Activated T-cell treated with anti-CD3 and anti-CD28 coated beads for 4 hours (primary cell): Measurements from ENCODE around the gene TRABD.

ENCODE experiments used
- DNase-seq: peaks from one replicate; pipeline ENCODE4 v3.0.0-alpha.2; 2020

The TRABD gene

DNA sequence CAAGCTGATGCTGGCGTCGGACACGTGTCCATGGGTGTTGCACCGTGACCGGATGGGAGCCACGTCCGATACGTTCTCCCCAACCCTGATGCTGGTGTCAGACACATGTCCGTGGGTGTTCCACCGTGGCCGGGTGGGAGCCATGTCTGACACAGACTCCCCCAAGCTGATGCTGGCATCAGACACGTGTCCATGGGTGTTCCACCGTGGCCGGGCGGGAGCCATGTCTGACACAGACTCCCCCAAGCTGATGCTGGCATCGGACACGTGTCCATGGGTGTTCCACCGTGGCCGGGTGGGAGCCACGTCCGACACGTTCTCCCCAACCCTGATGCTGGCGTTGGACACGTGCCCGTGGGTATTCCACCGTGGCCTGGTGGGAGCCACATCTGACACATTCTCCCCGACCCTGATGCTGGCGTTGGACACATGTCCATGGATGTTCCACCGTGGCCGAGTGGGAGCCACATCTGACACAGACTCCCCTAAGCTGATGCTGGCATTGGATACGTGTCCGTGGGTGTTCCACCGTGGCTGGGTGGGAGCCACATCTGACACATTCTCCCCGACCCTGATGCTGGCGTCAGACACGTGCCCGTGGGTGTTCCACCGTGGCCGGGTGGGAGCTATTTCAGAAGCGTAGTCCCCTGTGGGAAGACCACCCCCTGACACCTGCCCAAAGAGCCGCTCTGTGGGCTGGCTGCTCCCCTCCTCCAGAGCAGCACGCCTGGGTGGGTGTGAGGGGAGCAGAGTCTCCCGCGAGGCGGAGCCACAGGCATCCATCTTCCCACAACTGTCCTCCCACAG lies 35.1 kb downstream of the TRABD start:
- no peak for DNase-seq

DNA sequence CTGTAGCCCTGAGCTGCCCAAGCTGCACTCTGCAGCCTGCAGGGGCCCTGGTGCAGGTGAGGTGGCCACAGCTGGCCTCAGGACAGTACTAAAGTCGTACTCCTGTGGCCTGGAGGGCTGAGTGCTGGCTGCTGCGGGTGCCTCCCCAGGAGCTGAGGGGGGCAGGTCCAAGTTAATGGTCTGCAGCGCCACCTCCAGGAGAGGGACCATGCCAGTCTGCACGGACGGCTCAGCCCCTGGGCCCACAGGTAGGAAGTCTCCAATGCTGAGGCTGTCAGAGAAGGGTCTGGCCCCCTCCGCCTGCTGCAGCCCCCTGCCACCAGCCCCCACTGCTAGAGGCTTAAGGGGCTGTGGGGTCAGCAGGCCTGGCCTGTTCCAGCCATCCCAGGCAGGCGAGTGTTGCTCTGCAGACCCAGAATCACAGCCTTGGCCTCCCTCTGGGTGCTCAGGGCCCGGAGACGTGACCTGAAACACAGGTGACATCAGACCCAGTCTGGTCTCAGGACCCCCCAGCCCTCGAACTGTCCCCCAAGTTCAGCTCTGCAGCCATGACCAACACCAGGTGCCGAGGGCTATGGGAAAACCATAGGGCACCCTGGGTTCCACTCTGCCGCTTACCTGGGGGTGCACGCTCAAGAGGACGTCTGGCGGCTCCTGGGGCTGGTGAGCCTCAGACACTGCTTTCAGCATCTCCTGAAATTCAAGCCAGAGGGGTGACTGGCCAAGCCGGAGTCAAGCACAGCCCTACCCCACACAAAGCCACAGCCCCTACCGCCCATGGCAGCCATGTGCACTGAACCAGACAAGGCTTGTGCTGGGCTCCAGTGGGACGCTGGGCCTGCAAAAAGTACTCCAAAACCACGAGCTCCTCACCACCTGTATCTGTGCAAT lies 35.9 kb downstream of the TRABD start:
- no peak for DNase-seq

DNA sequence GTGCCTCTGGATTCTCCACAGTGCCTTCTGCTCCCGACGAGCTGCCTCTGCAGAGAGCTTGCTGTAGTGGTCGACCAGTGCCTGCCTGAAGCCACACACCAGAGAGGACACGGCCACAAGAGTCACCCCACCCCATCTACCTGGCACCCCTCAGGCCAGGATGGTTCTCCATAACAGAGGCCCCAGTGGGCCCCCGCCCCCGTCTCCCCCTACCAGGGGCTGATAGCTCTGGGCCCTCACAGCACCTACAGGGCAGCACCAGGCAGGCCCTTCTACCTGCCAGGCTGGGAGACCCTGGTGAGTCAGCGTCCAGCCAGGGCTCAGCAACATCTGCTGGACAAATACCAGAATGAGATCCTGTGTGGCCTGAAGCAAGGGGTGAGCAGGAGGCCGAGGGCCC lies 36.8 kb downstream of the TRABD start:
- no peak for DNase-seq

DNA sequence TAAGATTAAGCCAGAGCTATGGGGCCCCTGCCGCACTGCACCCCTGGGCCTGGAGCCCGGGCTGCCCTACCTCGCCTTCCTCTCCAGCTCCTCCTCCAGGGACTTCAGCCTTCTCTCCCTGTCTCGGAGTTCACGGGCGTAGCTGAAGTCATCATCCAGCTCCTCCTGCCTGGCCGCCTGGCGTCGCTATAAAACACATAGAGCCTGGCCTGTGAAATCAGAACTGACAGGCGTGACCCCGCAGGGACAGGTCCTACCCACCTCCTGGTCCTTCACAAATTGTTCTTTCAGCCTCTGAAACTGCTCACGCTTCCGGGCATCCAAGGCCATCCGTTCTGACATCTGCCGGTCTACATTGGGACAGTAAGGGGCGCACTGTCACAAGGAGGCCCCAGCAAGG lies 38.4 kb downstream of the TRABD start:
- no peak for DNase-seq

DNA sequence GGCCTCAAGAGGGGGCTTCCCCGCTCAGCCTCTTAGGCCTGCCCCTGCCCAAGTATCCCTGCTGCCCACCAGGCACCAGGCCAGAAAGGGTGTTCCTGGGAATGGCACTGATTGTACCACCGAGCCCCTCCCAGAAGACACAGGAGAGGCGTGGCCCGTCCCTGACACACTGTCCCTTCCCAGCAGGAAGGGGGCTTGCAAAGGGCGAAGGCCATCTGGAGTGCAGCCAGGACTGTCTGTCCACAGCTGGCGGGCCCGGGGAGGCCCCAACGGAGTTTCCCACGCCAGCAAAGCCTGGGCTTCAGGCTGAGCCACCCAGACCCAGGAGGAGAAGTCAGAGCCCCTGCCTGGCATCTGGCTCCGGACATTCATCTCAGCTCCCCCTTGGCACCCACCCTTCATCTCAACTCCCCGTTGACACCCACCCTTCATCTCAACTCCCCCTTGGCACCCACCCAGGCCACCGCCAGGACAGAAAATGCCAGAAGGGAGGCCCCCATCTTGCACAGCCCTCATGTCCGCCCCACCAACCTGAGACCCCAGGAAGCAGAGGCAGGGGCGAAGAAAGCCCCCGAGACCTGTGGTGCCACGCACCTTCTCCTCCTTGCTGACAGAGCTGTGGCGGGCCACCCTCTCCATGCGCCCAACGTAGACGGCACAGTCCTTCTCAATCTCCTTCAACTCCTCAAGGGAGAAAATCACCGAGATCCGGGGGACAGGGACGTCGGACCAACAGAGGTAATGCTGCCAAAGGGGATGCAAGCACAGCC lies 39.7 kb downstream of the TRABD start:
- no peak for DNase-seq

DNA sequence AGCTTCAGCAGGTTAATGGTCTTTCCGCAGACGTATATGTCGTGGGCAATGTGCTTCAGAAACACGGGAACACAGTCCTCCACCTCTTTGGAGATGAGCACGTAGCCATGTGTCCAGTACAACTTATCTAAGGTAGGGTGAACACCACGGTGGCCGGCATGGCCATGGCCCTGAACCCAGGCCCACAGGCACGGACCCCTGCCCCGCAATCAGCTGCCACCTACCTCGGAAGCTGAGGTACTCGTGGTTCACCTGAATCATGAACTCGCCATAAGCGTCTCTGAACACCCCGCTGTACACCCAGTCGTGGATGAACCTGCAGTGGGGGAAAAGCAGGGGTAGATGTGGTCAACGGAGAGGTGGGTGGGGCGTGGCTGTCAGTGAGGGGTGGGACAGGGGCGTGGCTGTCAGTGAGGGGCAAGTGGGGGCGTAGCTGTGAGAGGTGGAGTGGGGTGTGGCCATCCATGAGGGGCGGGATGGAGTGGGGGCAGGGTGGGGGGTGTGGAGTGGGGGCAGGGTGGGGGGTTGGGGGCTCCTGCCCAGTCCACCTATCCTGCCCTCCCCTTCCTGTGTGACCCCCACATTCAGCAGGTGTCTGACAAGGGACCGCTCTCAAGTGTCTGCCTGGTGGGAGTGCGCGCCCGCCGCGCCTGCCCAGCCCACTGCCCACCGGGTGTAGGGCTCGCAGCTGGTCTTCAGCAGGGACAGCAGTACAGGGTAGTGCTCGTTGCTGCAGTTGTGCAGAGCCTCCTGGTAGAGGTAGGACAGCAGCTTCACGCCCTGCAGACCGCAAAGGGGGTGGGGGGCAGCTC lies 40.6 kb downstream of the TRABD start:
- no peak for DNase-seq

DNA sequence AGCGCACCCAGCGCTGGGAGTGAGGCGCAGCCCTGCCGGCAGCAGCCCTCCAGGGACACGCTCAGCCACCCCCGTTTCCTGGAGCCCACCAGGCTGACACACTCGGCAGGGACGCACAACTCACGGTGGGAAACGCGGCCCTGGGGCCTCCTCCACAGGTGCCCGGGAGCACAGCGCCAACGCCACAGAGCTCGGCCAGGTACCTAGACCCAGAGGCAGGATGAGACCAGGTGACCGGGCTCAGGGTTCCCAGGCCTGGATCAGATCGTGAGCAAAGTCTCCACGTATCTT lies 41.1 kb downstream of the TRABD start:
- DNase-seq, result no peak

DNA sequence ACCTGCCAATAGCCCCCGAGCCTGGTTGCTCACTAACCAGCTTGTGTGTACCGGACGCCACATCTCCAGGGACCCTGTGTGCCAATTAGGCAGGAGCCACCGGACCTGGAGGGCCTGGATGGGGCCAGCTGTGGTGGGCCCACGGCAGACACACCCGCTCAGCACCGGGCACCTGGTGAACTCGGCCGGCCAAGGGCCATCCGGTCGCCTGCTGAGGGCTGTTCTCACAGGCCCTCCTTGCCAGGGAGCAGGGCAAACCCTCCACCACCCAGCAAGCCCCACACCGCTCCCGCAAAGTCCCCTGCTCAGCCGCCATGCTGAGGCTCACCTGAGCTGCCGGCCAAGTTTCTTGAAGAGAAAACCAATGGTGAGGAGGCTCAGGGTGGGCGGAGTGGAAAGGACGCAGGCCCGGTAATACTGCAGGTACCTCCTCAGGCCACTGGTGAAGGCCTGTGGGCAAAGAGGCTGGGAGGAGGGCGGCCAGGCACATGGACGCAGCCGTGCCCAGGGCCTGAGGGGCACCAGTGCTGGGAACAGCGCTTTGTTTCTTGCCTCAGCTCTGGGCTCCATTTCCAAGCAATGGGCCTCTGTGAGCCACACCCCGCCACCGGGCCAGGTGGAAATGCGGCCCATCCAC lies 42.0 kb downstream of the TRABD start:
- DNase-seq, result no peak

DNA sequence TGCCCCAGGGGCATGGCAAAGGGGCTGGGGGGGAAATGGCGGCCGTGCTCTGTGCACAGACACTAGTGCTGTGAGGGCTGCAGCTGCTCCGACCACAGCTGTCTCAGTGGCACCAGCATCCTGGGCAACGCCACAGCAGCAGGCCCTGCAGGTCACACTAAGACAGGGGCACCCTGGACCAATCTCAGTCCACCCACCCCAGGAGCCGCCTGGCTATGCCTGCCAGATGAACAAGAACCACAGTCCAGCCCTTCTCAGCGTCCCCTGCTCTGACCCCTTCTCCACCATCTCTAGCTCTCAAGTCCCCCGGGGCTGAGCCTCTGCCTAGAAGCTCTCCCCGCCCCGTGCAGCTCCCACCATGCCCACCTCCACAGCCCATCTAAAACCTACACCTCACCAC lies 42.7 kb downstream of the TRABD start:
- no peak for DNase-seq

DNA sequence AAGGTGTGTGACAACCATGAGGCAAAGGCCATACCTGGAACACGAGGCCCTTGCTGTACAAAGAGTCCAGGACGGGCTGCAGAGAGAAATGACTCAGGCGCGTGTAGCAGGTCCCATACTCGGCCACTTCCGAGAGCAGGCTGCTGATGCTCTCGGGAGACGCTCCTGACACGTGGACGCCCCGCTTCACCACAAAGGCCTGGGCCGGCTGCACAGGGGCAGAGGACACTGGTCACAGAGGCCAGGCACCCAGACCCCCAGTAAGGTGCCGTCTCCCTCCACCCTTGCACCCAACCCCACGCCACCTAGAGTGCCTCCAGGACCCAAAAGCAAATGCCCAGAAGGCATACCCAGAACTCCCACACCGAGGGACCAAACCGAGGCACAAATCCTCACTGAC lies 43.7 kb downstream of the TRABD start:
- DNase-seq, result no peak

DNA sequence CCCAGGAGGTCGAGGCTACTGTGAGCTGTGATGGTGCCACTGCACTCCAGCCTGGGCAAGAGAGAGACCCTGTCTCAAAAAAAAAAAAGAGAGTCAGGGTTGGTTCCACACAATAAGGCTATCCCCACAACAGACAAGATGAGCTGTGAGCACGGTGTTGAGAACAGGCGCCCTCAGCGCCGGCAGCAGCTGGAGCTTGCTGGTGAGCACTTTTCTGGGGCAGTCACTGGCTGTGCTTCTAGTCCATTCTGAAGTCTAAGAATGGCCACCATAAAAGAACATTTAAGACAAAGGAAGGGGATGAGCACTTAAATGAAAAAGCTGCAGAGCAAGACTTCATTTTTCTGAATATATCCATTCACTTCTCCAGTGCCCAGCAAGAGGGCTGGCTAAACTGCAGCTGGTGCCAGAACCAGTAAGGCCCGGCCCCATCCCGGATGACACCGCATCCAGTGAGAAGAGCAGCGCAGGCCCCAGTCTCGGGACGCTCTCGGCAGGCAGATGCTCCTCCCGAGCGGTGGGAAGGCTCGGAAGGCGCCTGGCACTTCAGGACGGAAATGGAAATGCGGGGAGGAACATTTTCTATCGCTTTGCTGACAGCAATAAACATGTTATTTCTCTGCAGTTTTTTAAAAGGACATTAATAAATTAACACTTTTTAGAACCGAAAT lies 46.9 kb downstream of the TRABD start:
- DNase-seq, result no peak

DNA sequence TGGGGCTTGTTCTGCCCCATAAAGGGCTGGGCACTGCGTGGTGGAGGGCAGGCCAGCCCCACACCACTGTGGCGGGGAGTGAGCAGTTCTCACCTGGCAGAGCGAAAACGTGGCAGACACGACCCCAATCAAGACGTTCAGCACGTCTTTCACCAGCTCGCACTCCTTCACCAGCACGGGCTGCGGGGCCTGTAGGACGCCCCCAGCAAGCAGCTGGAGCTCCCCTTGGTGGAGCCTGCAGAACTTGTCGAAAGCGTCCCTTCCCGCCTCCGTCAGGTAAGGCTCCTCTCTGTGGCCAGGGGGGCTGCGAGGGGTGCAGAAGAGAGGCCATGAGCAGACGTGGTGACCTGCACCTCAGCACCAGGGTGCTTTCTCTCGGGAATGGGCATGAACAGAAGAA lies 47.5 kb downstream of the TRABD start:
- no peak for DNase-seq

DNA sequence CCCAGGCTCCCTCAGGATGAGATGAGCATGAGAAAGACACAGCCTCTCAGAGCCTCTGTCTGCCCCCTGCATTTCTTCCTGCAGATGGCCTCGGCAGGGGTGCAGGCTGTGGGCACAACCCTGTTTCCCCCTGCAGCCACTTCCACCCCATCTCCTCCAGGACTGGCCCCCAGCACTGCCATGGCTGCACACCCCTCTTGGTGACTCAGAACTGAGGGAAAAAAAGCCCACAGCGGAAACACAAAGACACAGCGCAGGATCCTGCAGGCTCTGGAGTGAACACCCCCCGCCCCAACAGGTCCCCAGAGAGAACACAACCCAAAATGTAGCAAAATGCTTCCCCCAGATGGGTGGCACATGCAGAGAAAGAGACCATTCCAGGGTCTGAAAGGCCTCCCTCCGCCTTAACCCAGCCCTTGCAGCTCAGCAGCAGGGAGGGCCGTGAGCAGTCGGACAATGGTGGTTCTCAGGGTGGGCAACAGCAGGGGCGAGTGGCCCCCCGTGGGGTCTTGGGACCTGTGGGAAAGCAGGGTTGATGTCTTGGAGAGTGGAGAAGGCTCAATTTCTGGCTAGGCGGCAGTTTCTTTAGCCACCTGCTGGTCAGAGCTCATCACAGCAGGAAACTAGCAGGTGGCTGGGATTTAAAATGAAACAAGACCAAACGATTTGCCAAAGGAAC lies 51.2 kb downstream of the TRABD start:
- no peak for DNase-seq

DNA sequence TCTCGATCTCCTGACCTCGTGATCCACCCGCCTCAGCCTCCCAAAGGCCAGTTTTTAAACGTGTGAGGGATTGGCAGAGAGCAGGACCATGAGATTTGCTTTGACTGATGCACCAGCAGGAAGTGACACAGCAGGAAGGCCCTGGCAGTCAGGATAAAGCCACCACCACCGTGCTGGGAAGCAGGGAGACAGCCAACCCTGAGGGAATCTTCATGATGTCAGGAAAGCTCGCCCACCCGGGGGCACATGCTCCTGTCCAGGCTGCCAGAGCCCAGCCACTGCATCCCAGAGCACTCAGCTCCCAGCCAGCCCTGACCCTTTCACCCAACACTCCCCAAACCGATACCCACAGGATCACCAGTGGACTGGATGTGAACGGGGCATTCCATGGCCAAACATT lies 53.0 kb downstream of the TRABD start:
- DNase-seq, result no peak

DNA sequence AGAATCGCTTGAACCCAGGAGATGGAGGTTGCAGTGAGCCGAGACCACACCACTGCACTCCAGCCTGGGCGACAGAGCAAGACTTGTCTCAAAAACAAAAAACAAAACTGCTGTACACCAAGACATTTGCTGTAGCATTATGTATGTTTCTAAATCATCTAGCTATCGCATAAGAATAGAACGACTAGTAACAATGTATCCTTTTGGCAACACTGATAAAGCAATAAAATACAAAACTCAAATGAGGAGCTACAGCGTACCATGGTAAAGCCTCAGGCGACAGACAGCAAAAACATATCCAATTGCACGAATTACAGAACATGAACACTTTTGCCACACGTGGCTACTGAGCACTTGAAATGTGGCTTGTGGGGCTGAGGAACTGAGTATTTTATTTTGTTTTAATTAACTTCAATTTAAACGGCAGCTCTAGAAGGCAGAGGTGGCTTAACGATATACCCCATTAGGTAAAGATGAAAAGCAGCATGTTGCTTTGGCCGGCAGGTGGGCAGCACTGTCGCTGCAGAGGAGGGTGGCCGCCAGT lies 56.8 kb downstream of the TRABD start:
- no peak for DNase-seq

DNA sequence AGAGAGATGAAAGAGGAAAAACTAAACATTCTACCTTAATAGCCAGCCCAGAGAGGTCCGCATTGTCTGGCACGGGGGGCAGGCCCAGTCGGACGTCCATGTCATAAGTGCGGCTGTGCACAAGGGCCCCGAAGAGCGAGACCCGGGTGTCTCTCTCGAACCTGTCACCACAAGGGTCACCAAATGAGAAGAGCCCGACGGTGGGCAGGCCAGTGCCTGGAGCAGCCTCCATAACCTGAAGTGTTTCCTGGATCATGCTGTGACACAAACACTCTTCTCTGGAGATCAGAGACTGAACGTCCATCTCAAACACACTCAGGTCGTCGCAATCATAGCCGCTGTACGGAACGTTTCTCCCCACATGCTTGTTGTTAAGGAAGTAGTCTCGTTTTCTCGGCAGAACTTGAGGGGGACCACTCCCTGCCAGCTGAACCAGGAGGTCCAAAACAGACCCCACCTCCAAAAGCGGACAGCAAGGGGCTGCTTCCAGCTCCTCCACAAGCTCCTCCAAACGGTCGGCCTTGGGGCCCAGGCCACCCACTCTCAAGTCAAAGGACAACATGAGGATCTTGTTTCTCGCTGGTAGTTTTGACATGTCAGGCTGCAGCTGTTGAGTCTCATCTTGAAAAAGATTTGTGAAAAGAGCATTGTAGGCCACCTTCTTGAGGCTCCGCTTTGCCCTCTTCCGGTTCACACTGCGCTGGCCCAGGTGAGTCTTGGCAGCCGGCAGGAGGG lies 58.1 kb downstream of the TRABD start:
- DNase-seq, result no peak

DNA sequence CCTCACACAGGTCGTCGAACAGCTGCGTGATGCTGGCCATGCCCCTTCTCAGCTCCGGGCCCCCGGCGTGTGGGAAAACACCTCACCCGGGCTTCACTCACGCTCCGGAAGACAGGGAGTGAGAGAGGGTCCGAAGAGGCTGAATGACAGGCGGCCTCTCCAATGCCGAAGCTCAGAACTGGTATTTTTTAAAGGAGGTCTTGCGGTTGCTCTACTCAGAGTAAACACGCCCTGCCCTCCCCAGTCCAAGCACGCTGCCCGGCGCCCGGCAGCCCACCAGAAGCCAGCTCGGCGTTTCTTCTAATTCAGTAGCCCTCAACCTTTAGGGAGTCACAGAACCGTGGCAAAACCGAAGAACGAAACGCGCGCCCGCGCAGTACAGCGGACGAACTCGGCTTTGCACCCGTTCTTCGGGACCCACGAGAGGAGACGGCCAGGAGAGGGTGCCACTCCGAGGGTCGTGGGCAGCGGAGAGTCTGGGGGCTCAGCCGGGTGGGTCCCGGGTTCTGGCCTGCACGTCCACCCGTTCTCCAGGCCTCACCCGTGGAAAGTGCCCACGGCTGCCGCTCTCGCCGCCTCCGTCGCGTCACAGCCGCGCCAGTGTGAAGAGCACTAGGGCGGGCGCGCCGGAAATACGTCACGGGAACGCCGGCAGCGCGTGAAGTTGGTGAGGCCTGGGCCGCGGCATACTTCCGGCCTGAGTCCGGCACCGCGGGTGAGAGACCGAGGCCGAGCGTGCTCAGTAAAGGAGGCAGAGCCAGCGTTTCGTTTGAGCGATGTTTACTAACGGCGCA lies 58.9 kb downstream of the TRABD start, which contains the start of gene TUBGCP6:
TSS of gene TUBGCP6 (minus strand) at position 604 of the 794 bp plus-strand sequence. CDS start at position 40, 564 bp downstream.
- peak; percentile 86 for DNase-seq

DNA sequence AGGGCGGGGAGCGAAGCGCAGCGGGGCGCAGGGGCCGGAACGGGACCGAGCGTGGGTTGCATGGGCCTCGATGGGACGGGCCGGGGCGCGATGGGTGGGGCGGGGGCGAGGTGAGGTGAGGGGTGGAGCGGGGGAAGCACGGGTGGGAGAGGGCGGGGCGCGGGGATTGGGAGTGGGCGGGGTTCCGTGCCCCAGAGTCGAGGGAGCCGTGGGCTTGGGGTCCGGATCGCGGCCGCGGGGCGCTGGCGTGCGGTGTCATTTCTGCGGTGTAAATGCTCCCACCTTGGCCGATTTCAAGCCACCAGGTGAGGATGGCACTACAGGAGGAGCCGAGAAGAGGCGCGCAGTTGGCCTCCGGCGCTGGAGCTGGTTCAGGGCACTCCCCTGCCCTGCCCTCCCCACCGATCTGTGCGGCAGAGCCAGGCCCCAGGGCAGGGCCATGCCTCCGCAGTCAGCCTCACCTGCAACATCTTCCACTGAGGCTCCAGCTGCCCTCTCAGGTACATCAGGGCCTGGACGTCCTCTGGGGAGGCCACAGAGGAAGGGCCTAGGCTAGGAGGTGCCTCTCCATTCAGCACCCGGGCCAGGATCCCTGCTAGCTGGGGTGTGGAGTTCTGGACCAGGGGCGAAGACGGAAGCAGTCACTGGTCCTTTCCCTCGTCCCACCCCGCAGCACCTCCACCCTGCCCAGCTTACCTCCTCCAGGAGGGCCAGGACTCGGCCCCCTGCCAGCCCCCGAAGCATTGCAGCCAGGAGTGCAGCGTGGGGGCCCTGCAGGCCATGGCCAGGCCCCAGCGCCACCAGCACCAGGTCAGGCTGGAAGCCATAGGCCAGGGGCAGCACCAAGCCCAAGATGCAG lies 59.7 kb downstream of the TRABD start:
- peak; percentile 73 for DNase-seq
